ENCODE data around the gene FGF23. TPM values are rescaled to one million over a fixed set of nuclear protein-coding genes. Genes with fewer than 3 reads are reported as not detected.

Gene FGF23
- 0.10 TPM in 1 of 2 replicates, not detected in the other for total RNA-seq (ENCODE audit: low replicate concordance)
- long read RNA-seq: 0 reads

DNA sequence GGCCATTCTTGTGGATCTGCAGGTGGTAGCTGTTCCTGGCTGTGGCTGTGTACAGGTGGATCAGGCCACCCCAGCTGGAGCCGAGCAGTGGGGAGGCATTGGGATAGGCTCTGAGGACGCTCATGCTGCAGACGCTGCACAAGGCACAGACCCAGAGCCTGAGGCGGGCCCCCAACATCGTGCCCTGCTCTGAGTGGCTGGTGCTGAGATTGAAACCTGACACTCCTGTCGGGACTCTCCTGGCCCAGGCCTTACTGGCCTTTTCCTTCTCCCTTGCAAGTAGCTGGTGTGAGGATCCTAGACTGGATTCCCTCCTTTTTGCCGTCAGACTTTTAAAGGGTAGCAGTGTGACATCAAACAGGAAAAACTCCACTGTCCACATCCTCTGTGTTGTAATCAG is at the start of gene FGF23:
TSS of gene FGF23 (minus strand) at position 308 of the 400 bp plus-strand sequence. CDS start at position 178, 130 bp downstream.
- DNase-seq (ENCODE audit: extremely low spot score, unreplicated experiment): no peak
- H3K36me3 Mint-ChIP-seq: no peaks in the 10 kb centered on the region
- no peak within 1 kb of the TSS for H3K4me3 Mint-ChIP-seq

DNA sequence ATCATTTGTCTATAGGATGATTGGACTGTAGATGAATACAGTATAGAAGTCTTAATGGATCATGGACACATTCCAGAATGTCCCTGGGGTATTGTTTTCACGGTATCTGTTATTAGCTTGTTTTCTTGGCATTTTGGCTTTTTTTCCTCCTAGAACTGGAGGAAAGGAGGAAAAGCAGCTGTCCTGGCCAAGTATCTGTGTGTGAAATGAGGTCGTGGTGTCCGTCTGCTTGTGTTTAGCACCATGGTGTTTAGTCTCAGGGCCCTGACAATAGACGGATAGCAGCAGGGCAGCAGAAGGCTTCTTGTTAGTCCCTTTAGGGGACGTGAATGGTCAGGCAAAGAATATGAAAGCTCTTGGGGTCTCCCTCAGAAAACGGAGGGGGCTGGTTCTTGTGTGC is 44.9 kb upstream of the FGF23 start:
- H3K4me3 Mint-ChIP-seq: no peak overlapping the region
- H3K4me1 Mint-ChIP-seq (ENCODE audit: unreplicated experiment): peaks cover 6% of the 10 kb centered on the region
- H3K27ac Mint-ChIP-seq: no peak overlapping the region
- H3K27me3 Mint-ChIP-seq: peaks cover 24% of the 10 kb centered on the region
- no peak for TF ChIP-seq CTCF (conservative IDR thresholded peaks at IDR 0.05)
- H3K9me3 Mint-ChIP-seq: no peaks in the 10 kb centered on the region
- DNase-seq (ENCODE audit: extremely low spot score, unreplicated experiment): no peak
- H3K36me3 Mint-ChIP-seq: no peaks in the 10 kb centered on the region

More for the DNA sequence above, at the start of gene FGF23:
- no peaks in the 10 kb centered on the region for H3K9me3 Mint-ChIP-seq
- TF ChIP-seq CTCF (conservative IDR thresholded peaks at IDR 0.05): no peak
- H3K4me1 Mint-ChIP-seq (ENCODE audit: unreplicated experiment): peaks cover 4% of the 10 kb centered on the region
- no peak within 1 kb of the TSS for H3K27ac Mint-ChIP-seq
- peaks cover 31% of the 10 kb centered on the region for H3K27me3 Mint-ChIP-seq

GRCh38 chr12:4423528-4424195 is 44.1 kb upstream of the FGF23 start:
- H3K36me3 Mint-ChIP-seq: no peaks in the 10 kb centered on the region
- no peak overlapping the region for H3K27ac Mint-ChIP-seq

GRCh38 chr12:4422985-4423384 is 43.5 kb upstream of the FGF23 start:
- no peak for DNase-seq (ENCODE audit: extremely low spot score, unreplicated experiment)
- Mint-ChIP-seq H3K36me3 (no peaks in the 10 kb centered on the region), H3K4me3 (no peak overlapping the region), H3K4me1 (ENCODE audit: unreplicated experiment) (peaks cover 6% of the 10 kb centered on the region), H3K27me3 (peaks cover 31% of the 10 kb centered on the region), H3K27ac (no peak overlapping the region), H3K9me3 (no peaks in the 10 kb centered on the region)
- TF ChIP-seq CTCF (conservative IDR thresholded peaks at IDR 0.05): no peak

More at GRCh38 chr12:4423528-4424195, 44.1 kb upstream of the FGF23 start:
- no peak for DNase-seq (ENCODE audit: extremely low spot score, unreplicated experiment)
- Mint-ChIP-seq H3K9me3 (no peaks in the 10 kb centered on the region), H3K4me1 (ENCODE audit: unreplicated experiment) (peaks cover 6% of the 10 kb centered on the region), H3K4me3 (no peak overlapping the region), H3K27me3 (peaks cover 27% of the 10 kb centered on the region)
- TF ChIP-seq CTCF (conservative IDR thresholded peaks at IDR 0.05): no peak

DNA sequence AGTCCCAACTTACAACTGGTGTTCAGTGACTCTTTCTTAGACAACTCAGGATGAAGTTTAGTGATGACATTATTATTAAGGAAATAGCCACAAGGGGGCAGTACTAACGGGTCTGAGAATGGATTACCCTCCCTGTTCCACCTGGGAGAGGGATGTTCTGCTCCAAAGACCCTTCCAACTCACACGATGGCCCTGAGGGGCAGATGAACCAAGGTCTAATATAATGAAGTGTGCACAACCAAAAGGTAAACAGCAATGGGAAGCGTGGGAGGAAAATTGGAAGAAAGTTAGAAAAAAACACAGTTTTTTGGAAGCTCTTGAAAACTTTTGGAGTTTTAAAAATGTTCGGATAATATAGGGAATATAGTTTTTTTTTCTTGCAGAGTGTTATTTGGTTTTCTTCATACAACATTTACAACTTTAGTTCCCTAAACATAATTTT is 42.1 kb upstream of the FGF23 start:
- Mint-ChIP-seq H3K27ac (no peak overlapping the region), H3K36me3 (no peaks in the 10 kb centered on the region), H3K4me1 (ENCODE audit: unreplicated experiment) (peaks cover 6% of the 10 kb centered on the region), H3K27me3 (peaks cover 41% of the 10 kb centered on the region), H3K4me3 (no peak overlapping the region), H3K9me3 (no peaks in the 10 kb centered on the region)
- TF ChIP-seq CTCF (conservative IDR thresholded peaks at IDR 0.05): peak; percentile 85
- no peak for DNase-seq (ENCODE audit: extremely low spot score, unreplicated experiment)

All from type B pancreatic cell (in vitro differentiated cells).